Measurements from ENCODE around the gene ZDHHC11B. TPM values are rescaled to one million over a fixed set of nuclear protein-coding genes. Genes with fewer than 3 reads are reported as not detected.

The ZDHHC11B gene
- total and polyA plus RNA-seq, 12 donors: 4.7 to 46.6 (median 10.3) TPM

DNA sequence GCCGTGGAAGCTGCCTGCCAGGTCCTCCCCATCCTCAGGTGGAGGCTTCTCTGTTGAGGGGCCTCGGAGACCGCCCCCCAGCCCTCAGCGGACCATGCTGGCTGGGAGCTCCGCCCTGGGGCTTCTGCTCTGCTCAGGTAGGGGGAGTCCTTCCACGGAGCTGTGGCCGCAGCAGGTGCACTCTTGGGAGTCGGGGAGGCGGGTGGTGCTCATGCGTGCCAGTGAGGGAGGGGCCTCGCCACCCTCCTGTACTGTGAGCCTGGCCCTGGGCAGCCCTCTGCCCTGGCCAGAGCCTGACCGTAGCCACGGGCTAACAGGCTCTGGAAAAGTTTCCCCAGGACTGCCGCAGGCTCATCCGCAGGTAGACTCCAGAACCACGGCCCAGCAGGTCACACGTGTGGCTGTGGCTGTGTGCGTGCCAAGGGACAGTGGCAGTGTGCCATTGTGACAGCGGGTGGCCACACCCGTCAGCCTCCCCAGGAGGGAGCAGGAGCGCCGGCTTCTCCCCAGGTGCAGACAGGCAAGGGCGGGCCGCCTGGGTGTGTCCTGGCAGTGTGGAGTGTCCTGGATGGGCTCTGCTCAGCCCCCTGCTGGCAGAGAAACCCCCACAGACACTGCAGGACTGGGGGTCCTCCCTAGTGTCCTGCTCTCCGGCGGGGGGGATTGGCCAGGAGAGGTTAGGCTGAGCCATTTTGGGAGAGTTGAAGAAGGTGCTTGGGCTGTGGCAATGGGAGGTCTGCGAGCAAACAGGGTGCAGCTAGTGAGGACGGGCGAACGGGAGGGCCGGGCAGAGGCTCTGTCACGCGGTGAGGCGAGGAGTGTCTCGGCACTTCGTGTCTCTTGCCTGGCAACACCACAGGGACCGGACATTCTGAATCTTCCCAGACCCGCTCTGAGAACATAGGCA is 120.8 kb downstream of the ZDHHC11B start:
- TF ChIP-seq, protein P1, sequence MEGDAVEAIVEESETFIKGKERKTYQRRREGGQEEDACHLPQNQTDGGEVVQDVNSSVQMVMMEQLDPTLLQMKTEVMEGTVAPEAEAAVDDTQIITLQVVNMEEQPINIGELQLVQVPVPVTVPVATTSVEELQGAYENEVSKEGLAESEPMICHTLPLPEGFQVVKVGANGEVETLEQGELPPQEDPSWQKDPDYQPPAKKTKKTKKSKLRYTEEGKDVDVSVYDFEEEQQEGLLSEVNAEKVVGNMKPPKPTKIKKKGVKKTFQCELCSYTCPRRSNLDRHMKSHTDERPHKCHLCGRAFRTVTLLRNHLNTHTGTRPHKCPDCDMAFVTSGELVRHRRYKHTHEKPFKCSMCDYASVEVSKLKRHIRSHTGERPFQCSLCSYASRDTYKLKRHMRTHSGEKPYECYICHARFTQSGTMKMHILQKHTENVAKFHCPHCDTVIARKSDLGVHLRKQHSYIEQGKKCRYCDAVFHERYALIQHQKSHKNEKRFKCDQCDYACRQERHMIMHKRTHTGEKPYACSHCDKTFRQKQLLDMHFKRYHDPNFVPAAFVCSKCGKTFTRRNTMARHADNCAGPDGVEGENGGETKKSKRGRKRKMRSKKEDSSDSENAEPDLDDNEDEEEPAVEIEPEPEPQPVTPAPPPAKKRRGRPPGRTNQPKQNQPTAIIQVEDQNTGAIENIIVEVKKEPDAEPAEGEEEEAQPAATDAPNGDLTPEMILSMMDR (IDR thresholded peaks at IDR 0.05): no peak

DNA sequence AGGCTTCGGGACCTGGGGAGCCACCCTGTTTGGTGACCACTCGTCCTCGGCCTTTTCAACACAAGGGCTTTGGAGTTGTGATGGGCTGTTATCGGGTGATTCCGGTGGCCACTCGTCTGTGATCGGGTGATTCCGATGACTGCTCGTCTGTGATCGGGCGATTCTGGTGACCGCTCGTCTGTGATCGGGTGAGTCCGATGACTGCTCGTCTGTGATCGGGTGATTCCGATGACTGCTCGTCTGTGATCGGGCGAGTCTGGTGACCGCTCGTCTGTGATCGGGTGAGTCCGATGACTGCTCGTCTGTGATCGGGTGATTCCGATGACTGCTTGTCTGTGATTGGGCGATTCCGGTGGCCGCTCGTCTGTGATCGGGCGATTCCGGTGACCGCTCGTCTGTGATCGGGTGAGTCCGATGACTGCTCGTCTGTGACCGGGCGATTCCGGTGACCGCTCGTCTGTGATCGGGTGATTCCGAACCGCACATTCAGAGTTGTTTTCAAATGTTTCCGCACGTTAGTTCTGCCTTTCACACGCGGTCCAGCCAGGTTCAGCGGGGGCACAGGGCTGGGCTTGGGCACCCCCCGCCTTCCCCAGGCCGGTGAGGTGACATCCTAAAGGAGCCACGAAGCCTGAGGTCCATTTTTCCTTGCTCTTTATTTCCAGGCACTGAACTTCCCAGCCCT is 121.6 kb downstream of the ZDHHC11B start:
- H3K27ac ChIP-seq: no peak overlapping the region
- TF ChIP-seq, protein P1 (IDR thresholded peaks at IDR 0.05): no peak
- H3K9me3 ChIP-seq: peaks cover 0 to 5% (median 0%) of the 10 kb centered on the region in 11 donors
- no peaks in the 10 kb centered on the region for H3K27me3 ChIP-seq
- ATAC-seq (no peak), DNase-seq (no peak)
- intact Hi-C loops (cut with DNase I): no loop called here
- no peaks in the 10 kb centered on the region for H3K4me1 ChIP-seq
- no peak overlapping the region for H3K4me3 ChIP-seq
- peaks cover 0 to 69% (median 5%) of the 10 kb centered on the region in 9 donors for H3K36me3 ChIP-seq
- WGBS, 2 donors: 98% methylated on average over 56 of the region's 56 CpGs

More for the DNA sequence above, 120.8 kb downstream of the ZDHHC11B start:
- H3K27ac ChIP-seq: no peak overlapping the region
- no peaks in the 10 kb centered on the region for H3K9me3 ChIP-seq
- no peak for DNase-seq
- H3K4me1 ChIP-seq: no peaks in the 10 kb centered on the region
- no peak overlapping the region for H3K4me3 ChIP-seq
- no peaks in the 10 kb centered on the region for H3K27me3 ChIP-seq
- peaks cover 0 to 65% (median 0%) of the 10 kb centered on the region in 9 donors for H3K36me3 ChIP-seq
- ATAC-seq: peak in 5 of 8 donors; percentile 11 to 35 (median 24)
- WGBS, 2 donors: 92 to 93% methylated on average over 35 to 38 of the region's 38 CpGs
- intact Hi-C loops (cut with DNase I): no loop called here

GRCh38 chr5:661891-662750 is 122.4 kb downstream of the ZDHHC11B start:
- H3K9me3 ChIP-seq: peaks cover 0 to 13% (median 0%) of the 10 kb centered on the region in 11 donors
- no peaks in the 10 kb centered on the region for H3K27me3 ChIP-seq
- ATAC-seq: no peak
- peaks cover 0 to 73% (median 5%) of the 10 kb centered on the region in 9 donors for H3K36me3 ChIP-seq
- H3K4me3 ChIP-seq: no peak overlapping the region
- H3K27ac ChIP-seq: no peak overlapping the region
- 97 to 98% methylated on average over 53 of the region's 53 CpGs for WGBS, 2 donors
- TF ChIP-seq, protein P1 (IDR thresholded peaks at IDR 0.05): no peak
- no peaks in the 10 kb centered on the region for H3K4me1 ChIP-seq
- DNase-seq: no peak
- intact Hi-C loops (cut with DNase I): no loop called here

All from heart right ventricle (tissue), 16 donors.